ENCODE measurements around the gene TMEM131. TPM values are rescaled to one million over a fixed set of nuclear protein-coding genes. Genes with fewer than 3 reads are reported as not detected.

The TMEM131 gene
- total RNA-seq, 1 experiment from 2014 or later, result 21.9 TPM

DNA sequence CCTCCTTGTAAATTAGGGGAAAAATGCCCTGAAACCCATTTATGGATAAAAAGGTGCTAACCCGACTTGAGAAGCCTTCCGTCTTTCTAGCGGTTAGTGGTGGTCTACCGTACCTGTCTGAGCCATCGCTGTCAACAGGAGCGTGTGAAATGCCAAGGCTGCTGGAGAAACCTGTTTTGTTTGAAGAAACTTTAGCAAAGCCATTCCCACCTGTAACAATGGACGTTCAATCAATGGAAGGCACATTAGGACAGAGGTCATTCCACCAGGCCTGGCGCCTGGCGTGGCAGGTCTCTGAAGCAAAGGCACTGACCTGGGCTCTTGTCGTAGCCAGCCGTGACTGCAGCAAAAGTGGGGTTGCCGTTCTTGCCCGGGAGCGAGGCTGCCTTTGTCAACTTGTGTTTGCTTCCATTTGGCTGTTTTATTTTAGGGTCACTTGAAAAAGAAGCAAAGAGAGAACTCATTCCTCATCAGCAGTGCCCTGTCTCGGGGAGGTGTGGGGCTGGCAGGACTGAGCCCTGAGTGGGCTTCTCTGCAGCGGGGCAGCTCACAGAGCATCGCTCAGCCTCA lies 235.2 kb downstream of the TMEM131 start:
- DNase-seq (ENCODE audit: low spot score), result no peak

DNA sequence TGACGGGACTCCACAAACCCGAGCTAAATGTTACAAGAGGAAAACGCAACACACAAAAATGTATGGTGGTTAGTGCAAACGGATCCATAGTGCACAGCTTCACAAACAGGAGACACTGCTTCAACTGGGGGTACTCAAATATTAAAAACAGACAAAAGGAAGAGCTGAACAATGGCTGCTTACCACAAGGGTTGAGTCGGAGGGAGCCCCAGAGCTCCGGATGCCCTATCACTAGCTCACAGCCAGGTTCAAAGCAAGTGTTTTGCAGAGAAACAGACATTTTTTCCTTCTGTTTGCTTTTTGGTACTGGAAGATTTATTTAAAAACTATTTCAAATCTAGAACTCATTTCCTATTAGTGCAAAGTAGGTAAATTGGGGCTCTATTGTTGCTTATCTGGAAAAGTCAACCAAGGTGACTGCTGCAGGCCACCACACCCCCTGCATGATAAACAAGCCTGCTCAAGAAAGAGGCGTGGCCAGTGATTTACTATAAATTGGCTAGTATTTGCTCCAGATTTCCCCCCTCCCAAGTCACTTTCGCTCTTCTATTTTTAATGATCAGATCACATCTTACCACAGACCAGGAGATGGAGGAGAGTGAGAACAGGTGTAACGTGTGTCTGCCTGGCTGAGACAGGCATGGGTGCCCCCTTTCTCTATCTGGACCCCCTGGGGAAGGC lies 235.9 kb downstream of the TMEM131 start:
- no peak for DNase-seq (ENCODE audit: low spot score)

DNA sequence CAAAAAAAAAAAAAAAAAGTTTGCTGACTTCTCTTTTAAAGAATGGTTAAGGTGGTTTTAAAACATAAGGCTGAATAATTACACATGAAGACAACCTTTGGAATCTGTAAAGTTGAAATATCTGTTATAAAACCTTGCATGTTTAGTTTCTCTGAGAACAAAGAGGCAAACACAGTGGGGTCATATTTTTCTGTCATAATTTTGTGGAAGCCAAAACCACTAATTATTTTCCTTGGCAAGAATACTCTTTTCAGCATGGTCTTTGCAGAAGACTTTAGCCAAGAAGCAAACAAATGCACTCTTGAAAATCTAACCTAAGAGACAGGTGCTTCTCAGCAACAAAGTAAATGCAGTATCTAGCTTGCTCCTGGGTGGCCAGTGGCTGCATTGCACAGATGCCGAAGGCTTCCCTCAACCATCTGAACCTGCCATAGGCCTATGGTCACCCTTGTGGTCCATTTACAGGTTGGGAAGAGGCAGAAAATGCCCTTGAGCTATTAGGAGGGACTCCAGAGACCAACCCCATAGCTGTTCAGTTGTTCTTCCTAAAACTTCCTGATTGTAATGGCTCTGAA lies 237.5 kb downstream of the TMEM131 start:
- no peak for DNase-seq (ENCODE audit: low spot score)

DNA sequence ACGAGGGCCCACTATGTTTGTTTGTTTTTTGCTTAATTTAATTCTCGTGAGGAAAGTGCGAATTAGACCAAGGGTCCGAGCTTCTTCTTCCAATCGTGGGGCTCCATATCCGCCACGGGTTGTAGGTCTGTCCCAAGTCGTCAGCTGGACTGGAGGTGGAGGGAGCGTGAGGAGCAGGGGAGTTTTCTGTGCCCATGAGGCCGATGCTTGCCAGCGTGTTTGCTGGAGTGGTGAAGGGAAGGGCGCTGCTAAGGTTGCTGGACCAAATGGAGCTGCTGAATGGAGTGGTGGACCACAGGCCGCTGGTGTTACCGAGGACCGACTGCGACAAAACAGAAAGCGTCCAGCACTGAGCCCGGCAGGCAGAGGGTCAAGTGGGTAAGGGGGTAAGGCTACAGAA lies 238.7 kb downstream of the TMEM131 start:
- DNase-seq (ENCODE audit: low spot score), result no peak

DNA sequence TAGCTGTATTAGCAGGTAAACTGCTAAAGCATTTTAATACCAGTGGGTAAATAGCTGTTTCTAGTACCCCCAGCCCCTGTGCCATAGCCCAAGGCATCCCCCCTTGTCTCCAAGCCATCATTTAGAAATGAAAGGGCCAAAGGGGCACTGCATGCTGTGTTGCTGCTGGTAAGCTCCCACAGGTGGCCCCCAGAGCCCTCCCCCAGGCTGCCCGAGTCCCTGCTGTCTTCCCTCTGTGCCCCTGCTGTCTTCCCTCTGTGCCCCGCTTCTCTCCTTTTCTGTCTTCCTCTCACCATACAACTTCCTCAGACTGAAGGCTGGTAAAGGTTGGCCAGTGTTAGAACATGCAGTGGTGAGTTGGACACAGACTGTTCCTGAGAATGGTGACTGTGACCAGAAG lies 240.3 kb downstream of the TMEM131 start:
- no peak for DNase-seq (ENCODE audit: low spot score)

DNA sequence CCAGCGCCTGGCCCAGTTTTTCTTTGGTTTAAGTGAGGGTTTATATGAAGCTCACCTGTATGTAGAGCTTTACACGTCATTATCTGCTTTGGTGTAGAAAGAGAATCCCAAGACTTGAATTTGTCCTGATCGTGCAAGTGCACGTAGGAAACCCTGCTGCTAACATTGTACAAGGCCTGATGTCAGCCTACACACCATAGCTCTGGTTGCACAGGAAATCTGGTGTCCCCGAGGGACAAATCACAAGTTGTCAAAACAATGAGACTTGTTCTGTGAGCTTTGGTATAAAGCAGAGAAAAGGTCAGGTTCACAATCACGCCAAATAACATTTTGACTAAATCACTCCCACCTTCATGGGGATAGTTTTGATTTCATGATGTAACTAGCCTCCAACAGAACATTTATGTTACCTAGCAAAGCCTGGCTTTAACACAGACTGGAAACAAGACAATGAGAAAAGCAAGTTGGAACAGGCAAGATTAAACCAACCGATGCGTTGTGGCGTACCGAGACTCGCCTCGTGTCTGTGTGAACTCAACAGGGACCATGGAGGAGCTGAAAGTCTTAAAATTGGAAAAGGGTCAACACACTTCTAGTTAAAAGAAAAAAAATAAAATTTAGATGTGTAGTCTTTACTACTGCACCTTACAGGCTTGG lies 240.9 kb downstream of the TMEM131 start:
- DNase-seq (ENCODE audit: low spot score), result no peak

DNA sequence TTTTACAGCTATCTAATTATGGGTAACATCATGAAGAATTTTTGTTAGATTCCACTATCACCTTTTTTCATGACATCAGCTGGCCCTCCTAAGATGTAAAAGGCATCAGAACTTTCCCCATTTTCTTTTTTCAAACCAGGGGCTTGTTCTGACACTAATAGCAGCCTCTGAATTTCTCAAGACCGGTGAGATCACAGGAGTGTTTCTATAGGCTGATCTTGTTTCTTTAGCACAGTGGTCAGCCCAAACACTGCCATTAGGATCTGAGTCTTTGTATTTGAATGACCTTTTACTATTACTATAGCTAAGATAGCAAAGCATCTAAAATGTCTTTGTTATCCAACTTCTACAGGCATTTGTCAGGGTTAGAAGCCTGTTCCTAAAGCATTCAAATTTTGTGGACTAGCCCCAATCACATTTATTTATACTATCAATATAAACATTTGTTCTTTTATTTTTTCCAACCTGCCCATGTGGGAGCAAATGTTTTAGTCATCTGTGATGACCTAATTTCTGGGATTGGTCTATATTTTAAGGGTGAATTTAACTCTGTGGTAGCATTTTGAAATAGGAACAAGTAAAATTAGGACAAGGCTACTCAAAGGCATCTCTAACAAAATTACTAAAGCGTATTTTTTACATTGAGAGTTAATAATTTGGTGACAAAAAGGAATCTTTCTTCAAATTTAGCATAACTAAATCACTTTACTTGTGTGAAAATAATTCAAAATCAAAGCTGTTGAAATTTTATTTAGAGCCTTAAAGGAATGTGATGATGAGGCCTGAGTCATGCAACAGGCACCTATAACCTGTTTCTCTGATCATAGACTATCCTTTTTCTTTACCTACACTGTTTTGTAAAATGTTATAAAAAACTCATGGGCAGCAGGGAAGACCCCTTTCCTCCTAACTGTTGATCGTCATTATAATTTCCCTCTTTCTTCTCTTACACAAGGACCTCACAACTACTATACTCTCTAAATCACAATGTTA lies 243.1 kb downstream of the TMEM131 start:
- DNase-seq (ENCODE audit: low spot score), result no peak

DNA sequence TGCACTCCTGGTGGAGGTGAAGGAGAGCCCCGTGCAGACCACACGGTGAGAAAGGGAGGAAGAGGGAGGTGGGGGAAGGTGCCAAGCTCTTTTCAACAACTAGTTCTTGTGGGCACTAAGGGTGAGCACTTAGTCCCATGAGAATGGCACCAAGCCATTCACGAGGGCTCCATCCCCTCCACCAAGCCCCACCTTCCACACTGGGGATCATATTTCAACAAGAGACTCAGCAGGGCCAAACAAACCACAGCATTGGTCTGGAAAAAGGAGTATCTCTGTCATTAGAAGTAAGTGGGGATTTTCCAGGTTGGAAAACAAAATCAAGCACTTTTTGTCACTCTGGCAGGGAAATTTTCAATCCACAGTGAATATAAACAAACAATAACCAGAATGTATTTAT lies 244.0 kb downstream of the TMEM131 start:
- DNase-seq (ENCODE audit: low spot score), result peak; percentile 34

DNA sequence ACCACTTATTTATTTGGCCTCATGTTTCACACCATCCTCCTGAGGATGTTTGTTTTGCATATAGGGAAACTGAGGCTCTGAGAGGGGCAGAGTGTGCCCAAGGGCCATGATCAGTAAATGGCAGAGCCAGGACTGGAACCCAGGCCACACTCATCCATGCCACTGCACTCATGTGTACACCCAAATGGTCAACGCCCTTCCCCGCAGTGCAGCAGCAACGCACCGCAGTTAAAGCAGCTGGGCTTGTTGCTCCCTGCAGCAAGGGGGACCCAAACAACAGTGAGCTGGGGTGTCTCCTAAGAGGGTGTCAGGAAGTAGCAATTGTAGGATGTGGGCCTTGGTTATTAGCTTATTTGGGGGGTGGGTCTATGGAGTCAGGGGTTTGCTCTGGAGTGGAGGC lies 245.7 kb downstream of the TMEM131 start:
- DNase-seq (ENCODE audit: low spot score), result no peak

DNA sequence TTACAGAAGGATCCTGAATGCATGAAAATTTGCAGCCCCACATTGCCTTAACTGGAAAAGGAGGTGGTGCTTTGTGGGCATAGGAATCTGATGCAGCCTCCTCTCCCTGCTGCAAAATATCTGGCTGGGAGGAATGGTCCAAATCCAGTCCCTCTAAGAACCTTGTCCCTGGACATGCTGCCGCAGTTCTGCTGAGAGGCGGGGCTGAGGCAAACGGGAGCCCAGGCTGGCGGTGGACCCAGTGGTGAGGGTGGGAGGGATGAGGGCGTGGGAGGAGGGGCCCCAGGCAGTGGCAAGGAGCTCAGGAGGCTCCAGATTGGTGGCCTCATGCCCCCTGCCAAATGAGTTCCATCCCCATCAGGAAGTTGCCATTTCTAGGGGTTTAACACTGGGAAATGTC lies 246.2 kb downstream of the TMEM131 start:
- DNase-seq (ENCODE audit: low spot score), result no peak

DNA sequence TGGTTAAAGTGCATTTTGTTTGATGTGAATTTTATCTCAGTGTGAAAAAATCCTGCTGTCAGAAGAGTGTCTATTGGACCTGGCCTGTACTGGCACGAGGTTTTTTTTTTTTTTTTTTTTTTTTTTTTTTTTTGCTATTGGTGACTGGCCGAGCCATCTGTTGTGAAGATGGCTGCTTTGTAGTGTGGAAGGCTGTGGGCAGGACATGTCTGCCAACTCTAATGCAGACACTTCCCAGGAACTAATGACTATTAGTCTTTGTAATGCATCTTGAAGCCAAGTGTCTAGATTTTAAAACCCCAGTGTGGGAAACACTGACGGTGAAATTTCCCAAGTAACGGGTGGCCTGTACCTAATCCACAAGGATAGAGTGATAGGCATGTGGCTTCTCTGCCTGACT lies 248.0 kb downstream of the TMEM131 start:
- no peak for DNase-seq (ENCODE audit: low spot score)

DNA sequence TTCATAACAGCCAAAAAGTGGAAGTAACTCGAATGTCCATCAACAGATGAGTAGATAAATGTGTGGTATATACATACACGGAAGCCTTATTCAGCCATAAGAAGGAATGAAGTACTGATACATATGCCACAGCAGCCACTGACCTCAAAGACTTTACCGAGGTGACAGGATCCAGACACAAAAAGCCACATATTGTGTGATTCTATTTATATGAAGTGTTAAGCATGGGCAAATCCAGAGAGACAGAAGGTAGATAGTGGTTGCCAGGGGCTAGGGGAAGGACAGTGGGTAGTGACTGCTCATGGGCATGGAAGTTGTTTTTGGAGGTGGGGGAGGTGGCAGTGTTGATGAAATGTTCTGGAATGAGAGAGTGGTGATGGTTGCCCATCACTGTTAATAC lies 248.5 kb downstream of the TMEM131 start:
- no peak for DNase-seq (ENCODE audit: low spot score)

DNA sequence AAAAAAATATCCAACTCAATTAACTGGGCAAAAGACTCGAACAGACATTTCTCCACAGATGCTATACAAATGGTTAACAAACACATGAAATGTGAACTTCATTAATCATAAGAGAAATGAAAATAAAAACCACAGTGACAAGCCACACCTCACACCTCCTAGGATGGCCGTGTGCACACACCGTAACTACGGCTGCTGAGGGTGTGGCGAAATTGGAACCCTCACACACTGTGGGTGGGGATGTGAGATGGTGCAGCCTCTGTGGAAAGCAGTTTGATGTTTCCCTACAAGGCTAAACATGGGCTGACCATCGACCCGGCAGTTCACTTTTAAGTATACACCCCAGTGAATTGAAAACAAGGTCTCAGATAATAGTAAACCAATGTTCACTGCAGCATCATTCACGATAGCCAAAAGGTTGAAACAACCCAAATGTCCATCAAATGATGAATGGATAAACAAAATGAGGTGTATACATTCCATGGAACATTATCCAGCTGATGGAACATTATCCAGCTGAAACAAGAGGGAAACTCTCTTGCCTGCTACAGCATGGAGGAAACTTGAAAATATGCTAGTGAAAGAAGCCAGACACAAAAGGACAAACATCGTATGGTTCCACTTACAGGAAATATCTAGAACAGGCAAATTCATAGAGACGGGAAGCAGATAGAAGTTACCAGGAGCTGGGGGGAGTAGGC lies 250.1 kb downstream of the TMEM131 start:
- no peak for DNase-seq (ENCODE audit: low spot score)

DNA sequence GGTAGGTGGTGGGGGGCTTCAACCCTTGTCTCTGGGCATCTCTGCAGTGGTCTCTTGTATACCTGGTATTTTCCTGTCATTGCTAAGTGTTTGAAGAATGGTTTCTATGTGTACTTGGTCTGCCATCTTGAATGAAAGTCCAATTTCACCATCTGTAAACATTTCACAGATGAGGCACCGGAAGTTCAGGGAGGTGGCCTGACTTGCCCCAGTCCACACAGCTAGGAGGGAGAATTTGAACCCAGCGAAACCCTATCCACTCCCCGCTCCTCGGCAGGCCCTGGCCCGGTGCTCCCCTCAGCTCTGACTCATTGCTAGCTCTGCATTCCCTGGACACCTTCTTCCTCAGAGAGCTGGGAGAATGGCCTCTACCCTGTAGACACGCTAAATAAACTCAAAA lies 251.8 kb downstream of the TMEM131 start:
- no peak for DNase-seq (ENCODE audit: low spot score)

DNA sequence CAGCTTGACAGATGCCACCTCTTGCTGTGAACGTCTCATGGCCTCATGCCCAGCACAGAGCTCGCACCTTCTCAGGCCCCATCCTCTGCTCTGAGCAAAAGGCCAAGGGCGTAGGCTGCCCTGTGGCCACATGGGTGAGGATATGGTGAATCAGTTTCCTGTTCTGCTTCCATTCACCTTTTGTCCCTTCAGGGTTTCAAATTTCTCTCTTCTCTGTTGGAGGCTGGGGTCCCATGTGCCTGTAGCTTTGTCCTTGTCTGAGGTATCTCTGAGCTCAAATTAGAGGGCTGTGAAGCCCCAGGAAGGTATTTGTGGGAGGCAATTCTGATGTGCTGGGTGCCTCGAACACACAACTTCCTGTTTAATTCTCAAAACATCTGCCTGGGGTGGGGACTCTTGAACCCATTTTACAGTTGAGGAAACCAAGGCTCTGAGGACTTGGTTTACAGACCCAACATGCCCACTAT lies 253.3 kb downstream of the TMEM131 start:
- DNase-seq (ENCODE audit: low spot score), result peak; percentile 62

DNA sequence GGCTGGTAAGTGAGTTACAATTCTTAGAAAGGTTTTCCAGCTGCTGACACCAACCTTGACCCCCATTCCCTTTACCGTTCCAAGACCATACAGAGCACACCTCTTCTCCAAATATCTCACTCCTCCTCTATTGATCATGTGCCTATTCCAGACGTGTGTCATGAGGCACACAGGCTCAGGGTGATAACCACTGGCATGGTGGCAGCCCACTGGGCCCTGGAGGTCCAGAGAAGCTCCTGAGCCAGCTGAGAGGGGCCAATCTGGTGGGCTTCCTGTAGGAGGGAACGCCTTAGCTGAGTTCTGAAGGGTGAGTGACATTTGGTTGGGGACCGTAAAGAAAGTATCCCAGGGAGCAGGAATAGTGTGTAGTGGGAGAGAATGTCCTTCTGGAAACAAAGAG lies 254.1 kb downstream of the TMEM131 start:
- DNase-seq (ENCODE audit: low spot score), result no peak

DNA sequence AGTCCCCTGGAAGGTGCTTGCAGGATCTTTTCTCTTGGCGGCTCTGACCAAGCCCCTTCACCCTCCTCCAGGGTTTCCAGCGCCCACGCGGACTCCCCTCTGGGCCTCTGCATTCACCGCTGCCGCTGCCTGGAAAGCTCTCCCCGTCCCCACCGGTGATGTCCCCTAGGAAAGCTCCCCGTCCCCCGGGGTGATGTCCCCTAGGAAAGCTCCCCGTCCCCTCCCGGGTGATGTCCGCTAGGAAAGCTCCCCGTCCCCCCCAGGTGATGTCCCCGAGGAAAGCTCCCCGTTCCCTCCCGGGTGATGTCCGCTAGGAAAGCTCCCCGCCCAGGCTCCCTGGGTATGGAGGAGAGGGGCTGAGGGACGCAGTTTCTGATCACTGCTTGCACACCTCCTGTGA lies 254.5 kb downstream of the TMEM131 start:
- no peak for DNase-seq (ENCODE audit: low spot score)

DNA sequence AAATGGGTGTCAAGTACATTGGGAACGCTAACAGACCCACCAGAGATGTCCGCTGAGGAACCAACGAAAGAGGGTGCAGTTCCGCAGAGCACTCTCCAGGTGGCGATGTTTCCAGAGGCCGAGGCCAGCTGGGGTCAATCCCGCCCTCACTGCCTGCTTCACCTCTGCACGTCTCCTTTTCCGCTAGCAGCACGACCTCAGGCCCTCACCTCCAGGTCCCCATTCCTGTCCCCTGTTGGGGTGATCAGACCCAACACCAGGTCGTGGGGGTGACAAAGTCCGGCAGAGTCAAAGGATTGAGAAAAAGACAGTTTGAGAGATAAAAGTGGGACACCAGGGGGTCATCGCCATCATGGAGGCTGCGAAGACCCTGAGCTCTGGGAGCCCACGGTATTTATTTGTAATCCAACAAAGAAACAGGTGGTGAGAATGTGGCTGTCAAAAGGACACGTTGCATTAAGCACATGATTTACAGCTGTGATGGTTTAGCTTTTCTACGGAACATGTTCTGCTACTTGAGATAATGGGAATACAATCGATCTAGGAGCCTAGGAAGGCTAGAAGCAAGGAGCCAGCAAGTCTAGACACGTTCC lies 255.1 kb downstream of the TMEM131 start:
- DNase-seq (ENCODE audit: low spot score), result peak; percentile 23

DNA sequence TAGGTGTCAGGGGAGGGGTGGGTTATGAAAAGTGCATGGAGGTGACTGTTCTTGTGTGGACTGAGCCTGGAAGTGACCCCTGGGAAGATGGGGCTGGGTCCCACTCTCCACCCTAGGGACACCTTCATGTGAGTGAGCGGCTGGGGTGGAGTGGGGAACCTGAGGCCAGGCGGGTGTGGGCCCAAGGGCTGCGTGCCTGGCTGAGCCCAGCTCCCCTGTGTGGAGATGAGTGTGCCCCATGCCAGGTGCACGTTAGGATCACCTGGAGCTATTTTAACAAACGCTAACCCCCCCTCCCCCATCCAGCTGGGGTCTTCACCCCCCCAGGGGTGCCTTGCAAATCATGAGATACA lies 255.9 kb downstream of the TMEM131 start:
- no peak for DNase-seq (ENCODE audit: low spot score)

DNA sequence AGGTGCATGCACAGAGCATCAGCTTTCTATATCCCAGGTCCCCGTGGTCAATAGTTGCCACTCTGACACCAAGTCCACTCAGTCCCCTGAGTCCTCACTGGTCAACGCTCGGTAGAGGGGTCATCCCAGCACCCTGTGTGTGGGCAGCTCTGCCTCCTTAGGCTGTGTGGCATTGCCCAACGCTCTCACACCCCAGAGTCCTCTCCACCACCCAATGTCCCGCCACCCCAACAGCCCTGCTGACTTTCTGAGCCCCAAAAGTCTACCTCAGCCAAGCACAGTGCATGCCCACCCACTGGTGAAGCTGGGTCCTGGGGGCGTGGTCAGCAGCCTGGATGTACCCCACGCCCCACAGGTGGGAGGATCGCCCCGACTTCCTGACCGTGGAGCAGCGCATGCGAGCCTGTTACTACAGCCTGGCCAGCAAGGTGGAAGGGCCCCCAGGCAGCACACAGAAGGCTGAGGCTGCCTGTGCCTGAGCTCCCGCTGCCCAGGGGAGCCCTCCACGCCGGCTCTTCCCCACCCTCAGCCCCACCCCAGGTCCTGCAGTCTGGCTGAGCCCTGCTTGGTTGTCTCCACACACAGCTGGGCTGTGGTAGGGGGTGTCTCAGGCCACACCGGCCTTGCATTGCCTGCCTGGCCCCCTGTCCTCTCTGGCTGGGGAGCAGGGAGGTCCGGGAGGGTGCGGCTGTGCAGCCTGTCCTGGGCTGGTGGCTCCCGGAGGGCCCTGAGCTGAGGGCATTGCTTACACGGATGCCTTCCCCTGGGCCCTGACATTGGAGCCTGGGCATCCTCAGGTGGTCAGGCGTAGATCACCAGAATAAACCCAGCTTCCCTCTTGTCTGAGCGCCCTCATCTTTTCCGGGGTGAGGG lies 256.5 kb downstream of the TMEM131 start:
- DNase-seq (ENCODE audit: low spot score), result no peak
